ENCODE data around the gene FASN. TPM values are rescaled to one million over a fixed set of nuclear protein-coding genes. Genes with fewer than 3 reads are reported as not detected.
A peak's percentile ranks its signal among the peaks of the same experiment; 100 is the strongest.

Gene FASN
- total and polyA plus RNA-seq, 2 of the 13 experiments (the other 11 are each of a cell fraction or from before 2014, with no cell fraction given): 51.7 to 101 TPM

DNA sequence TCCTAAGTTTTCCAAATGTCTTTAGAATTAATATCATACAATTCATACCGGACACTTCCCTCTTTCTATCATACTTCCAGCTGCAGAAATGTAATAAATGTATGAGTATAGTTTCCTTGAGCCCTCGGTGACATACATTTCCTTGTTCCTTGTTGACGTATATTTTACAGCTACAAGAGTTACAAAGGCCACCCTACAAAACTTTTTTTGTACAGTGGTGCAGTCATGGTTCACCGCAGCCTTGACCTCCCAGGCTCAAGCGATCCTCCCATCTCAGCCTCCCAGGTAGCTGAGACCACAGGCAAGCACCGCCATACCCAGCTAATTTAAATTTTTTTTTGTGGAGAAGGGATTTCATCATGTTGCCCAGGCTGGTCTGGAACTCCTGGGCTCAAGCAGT lies 25.2 kb downstream of the FASN start:
- ChIA-PET CTCF (ENCODE audit: low intra/inter-chr PET ratio, low total read pairs) (no interaction called here), POLR2A (interaction anchor here (1.4 kb wide), 1 partner anchor 35 kb away, joined by 3 read pairs; the partner anchor contains the start of gene DCXR)
- Histone ChIP-seq H3K4me1 (ENCODE audit: insufficient read depth, low read length) (peaks cover 12% of the 10 kb centered on the region), H2AFZ (ENCODE audit: low read length) (no peak overlapping the region), H3K27ac (ENCODE audit: extremely low read length, insufficient read depth, low read length) (no peak overlapping the region), H3K79me2 (ENCODE audit: insufficient read depth, low read length) (no peaks in the 10 kb centered on the region), H3K9ac (ENCODE audit: insufficient read depth, low read depth, low read length) (no peak overlapping the region), H3K36me3 (replicated peaks in 1 of 2; ENCODE audit: control insufficient read depth in 1 of 2, insufficient read depth in 2 of 2, low read length in 2 of 2) (peaks cover 0 to under 1% of the 10 kb centered on the region in 2 experiments; a peak in 1 of 5 replicates), H3K4me2 (ENCODE audit: low read depth, low read length) (no peak overlapping the region), H3K4me3 (replicated peaks in 1 of 3; ENCODE audit: insufficient read depth in 1 of 3, low read depth in 2 of 3, low read length in 3 of 3) (no peak overlapping the region), H3K27me3 (ENCODE audit: control insufficient read depth in 1 of 2, insufficient read depth in 2 of 2, low read length in 2 of 2) (peaks cover 0 to 5% of the 10 kb centered on the region in 2 experiments; a peak in 2 of 5 replicates), H3K9me3 (ENCODE audit: low read length) (no peaks in the 10 kb centered on the region), H4K20me1 (ENCODE audit: insufficient read depth, low read length) (peaks cover 4% of the 10 kb centered on the region; the same call in 1 of the 2 replicates)
- no peak for FAIRE-seq
- TF ChIP-seq ZNF724P (CRISPR knock-in tag; IDR thresholded peaks at IDR 0.05; ENCODE audit: borderline replicate concordance) (no peak), CHCHD3 (CRISPR knock-in tag; IDR thresholded peaks at IDR 0.05) (0 out of 2 replicates have a peak, but pooled peaks have one; percentile 28), PHF21A (CRISPR knock-in tag; IDR thresholded peaks at IDR 0.05) (no peak)
- TF ChIP-seq, protein P1, sequence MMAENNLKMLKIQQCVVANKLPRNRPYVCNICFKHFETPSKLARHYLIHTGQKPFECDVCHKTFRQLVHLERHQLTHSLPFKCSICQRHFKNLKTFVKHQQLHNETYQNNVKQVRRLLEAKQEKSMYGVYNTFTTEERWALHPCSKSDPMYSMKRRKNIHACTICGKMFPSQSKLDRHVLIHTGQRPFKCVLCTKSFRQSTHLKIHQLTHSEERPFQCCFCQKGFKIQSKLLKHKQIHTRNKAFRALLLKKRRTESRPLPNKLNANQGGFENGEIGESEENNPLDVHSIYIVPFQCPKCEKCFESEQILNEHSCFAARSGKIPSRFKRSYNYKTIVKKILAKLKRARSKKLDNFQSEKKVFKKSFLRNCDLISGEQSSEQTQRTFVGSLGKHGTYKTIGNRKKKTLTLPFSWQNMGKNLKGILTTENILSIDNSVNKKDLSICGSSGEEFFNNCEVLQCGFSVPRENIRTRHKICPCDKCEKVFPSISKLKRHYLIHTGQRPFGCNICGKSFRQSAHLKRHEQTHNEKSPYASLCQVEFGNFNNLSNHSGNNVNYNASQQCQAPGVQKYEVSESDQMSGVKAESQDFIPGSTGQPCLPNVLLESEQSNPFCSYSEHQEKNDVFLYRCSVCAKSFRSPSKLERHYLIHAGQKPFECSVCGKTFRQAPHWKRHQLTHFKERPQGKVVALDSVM (CRISPR knock-in tag; IDR thresholded peaks at IDR 0.05): peak; percentile 88
- ATAC-seq: peak; percentile 1; the same call in 2 of the 3 replicates
- no peak for DNase-seq (ENCODE audit: low spot score)
- in situ Hi-C loops (cut with HindIII; ENCODE audit: extremely low pct_ligation_motif_present, low pct_unique_long_range_greater_than_20kb): no loop called here
- no TSS peak for BruUV-seq (replicated peaks)
- 48% methylated on average over 6 of the region's 6 CpGs for WGBS (ENCODE audit: low lambda C conversion rate)
- intact Hi-C loops (cut with micrococcal nuclease; ENCODE audit: unreplicated experiment): no loop called here

DNA sequence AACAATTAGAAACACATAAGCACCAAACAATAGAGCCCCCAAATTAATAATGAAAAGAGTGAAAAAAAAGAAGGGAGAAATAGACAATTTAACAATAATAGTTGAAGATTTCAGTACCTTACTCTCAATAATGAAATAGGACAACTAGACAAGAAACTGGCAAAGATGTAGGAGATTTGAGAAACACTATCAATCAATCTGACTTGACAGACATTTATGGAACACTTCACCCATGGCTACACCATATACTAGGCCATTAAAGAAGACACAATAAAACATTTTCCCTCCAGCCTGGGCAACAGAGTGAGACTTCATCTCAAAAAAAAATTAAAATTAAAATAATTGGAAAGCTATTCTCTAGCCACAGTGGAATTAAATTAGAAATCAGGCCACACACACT lies 27.4 kb downstream of the FASN start:
- H3K4me2 ChIP-seq (ENCODE audit: low read depth, low read length): no peak overlapping the region
- no peak overlapping the region for H3K9ac ChIP-seq (ENCODE audit: insufficient read depth, low read depth, low read length)
- H3K9me3 ChIP-seq (ENCODE audit: low read length): no peaks in the 10 kb centered on the region
- H3K4me3 ChIP-seq (replicated peaks in 1 of 3; ENCODE audit: insufficient read depth in 1 of 3, low read depth in 2 of 3, low read length in 3 of 3): no peak overlapping the region
- no peak for DNase-seq (ENCODE audit: low spot score)
- H4K20me1 ChIP-seq (ENCODE audit: insufficient read depth, low read length): no peaks in the 10 kb centered on the region
- no peak for ATAC-seq
- intact Hi-C loops (cut with micrococcal nuclease; ENCODE audit: unreplicated experiment) (no loop called here), in situ Hi-C loops (cut with HindIII; ENCODE audit: extremely low pct_ligation_motif_present, low pct_unique_long_range_greater_than_20kb) (no loop called here)
- peaks cover 0 to 5% of the 10 kb centered on the region in 2 experiments; a peak in 2 of 5 replicates for H3K27me3 ChIP-seq (ENCODE audit: control insufficient read depth in 1 of 2, insufficient read depth in 2 of 2, low read length in 2 of 2)
- ChIA-PET POLR2A (interaction anchor here (1.4 kb wide), 1 partner anchor 28 kb away, joined by 4 read pairs; no protein-coding TSS in a partner anchor), CTCF (ENCODE audit: low intra/inter-chr PET ratio, low total read pairs) (no interaction called here)
- H2AFZ ChIP-seq (ENCODE audit: low read length): no peak overlapping the region
- peaks cover 14% of the 10 kb centered on the region for H3K4me1 ChIP-seq (ENCODE audit: insufficient read depth, low read length)
- no TSS peak for BruUV-seq (replicated peaks)
- H3K36me3 ChIP-seq (replicated peaks in 1 of 2; ENCODE audit: control insufficient read depth in 1 of 2, insufficient read depth in 2 of 2, low read length in 2 of 2): no peaks in the 10 kb centered on the region
- H3K27ac ChIP-seq (ENCODE audit: extremely low read length, insufficient read depth, low read length): no peak overlapping the region
- H3K79me2 ChIP-seq (ENCODE audit: insufficient read depth, low read length): no peaks in the 10 kb centered on the region
- no peak for FAIRE-seq
- TF ChIP-seq ZNF30 (CRISPR knock-in tag; IDR thresholded peaks at IDR 0.05): no peak
- TF ChIP-seq, protein P2, sequence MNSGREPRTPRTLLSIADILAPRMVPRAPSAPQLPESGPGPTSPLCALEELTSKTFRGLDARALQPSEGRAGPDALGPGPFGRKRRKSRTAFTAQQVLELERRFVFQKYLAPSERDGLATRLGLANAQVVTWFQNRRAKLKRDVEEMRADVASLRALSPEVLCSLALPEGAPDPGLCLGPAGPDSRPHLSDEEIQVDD (CRISPR knock-in tag; IDR thresholded peaks at IDR 0.05; ENCODE audit: borderline replicate concordance): no peak
- TF ChIP-seq HHEX (CRISPR knock-in tag; IDR thresholded peaks at IDR 0.05): no peak
- TF ChIP-seq SAP130 (CRISPR knock-in tag; IDR thresholded peaks at IDR 0.05; ENCODE audit: low read depth): no peak
- TF ChIP-seq ZNF317 (CRISPR knock-in tag; IDR thresholded peaks at IDR 0.05): no peak
- TF ChIP-seq, protein P3, sequence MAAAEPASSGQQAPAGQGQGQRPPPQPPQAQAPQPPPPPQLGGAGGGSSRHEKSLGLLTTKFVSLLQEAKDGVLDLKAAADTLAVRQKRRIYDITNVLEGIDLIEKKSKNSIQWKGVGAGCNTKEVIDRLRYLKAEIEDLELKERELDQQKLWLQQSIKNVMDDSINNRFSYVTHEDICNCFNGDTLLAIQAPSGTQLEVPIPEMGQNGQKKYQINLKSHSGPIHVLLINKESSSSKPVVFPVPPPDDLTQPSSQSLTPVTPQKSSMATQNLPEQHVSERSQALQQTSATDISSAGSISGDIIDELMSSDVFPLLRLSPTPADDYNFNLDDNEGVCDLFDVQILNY (CRISPR knock-in tag; conservative IDR thresholded peaks at IDR 0.05): no peak
- TF ChIP-seq ZC3H4 (CRISPR knock-in tag; IDR thresholded peaks at IDR 0.05; ENCODE audit: borderline replicate concordance): no peak
- TF ChIP-seq, protein P4, sequence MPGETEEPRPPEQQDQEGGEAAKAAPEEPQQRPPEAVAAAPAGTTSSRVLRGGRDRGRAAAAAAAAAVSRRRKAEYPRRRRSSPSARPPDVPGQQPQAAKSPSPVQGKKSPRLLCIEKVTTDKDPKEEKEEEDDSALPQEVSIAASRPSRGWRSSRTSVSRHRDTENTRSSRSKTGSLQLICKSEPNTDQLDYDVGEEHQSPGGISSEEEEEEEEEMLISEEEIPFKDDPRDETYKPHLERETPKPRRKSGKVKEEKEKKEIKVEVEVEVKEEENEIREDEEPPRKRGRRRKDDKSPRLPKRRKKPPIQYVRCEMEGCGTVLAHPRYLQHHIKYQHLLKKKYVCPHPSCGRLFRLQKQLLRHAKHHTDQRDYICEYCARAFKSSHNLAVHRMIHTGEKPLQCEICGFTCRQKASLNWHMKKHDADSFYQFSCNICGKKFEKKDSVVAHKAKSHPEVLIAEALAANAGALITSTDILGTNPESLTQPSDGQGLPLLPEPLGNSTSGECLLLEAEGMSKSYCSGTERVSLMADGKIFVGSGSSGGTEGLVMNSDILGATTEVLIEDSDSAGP (CRISPR knock-in tag; IDR thresholded peaks at IDR 0.05; ENCODE audit: borderline replicate concordance): no peak
- no peak for TF ChIP-seq CBX2 (IDR thresholded peaks at IDR 0.05; ENCODE audit: low read depth, low read length)
- TF ChIP-seq CBX2 (CRISPR knock-in tag; IDR thresholded peaks at IDR 0.05; ENCODE audit: low read depth): no peak
- TF ChIP-seq ZBTB1 (CRISPR knock-in tag; IDR thresholded peaks at IDR 0.05; ENCODE audit: borderline replicate concordance): no peak

Measured in HepG2 (cell line).